HEK293 (cell line): ENCODE results near the gene SNX8.

Experiments used
- CTCF ChIA-PET: fragments of 350-600 bp; formaldehyde crosslinking; extraction: SDS; loops from one replicate; lab custom pipeline; 2021; ENCODE audit warnings: antibody characterized with exemption; lab: Yijun Ruan, JAX
- POLR2A ChIA-PET: fragments of 300-600 bp; formaldehyde crosslinking; extraction: SDS; loops from one replicate; lab custom pipeline; 2020; ENCODE audit warnings: antibody characterized with exemption, inconsistent platforms; lab: Yijun Ruan, JAX
- H3K27ac ChIP-seq: fragments of 200-500 bp; sonication (Bioruptor generic); 2 replicates; pipeline ENCODE4 v1.5.1; 2014; ENCODE audit warnings: low read depth, low read length, control low read depth, inconsistent platforms; ENCODE audit errors: extremely low read depth
- H3K36me3 ChIP-seq, 2 experiments: fragments of 200-500 bp in 1 of 2; sonication (Bioruptor generic) in 1 of 2; 1 replicate in 1 of 2; 2 replicates in 1 of 2; pipeline ENCODE4 v1.5.1; 2014 to 2017; ENCODE audit warnings: inconsistent platforms in 2 of 2, low read length in 2 of 2; ENCODE audit not compliant: control insufficient read depth in 2 of 2, insufficient read depth in 1 of 2
- H3K4me1 ChIP-seq: fragments of 200-500 bp; sonication (Bioruptor generic); 2 replicates; pipeline ENCODE4 v1.5.1; 2014; ENCODE audit warnings: mild to moderate bottlenecking, low read length, inconsistent platforms; ENCODE audit not compliant: control insufficient read depth, insufficient read depth
- H3K4me3 ChIP-seq: 2 replicates; pipeline ENCODE4 v1.5.1; 2011; ENCODE audit warnings: low read depth, mild to moderate bottlenecking, control low read depth, low read length, moderate library complexity
- H3K9me3 ChIP-seq: fragments of 200-500 bp; sonication (Bioruptor generic); 2 replicates; pipeline ENCODE4 v1.5.1; 2014; ENCODE audit warnings: low read depth, low read length, inconsistent platforms; ENCODE audit not compliant: control insufficient read depth, insufficient read depth
- MEIS1 ChIP-seq: sonication (generic); formaldehyde crosslinking; IDR thresholded peaks from 2 replicates; pipeline ENCODE4 v1.8.1; 2022; ENCODE audit warnings: missing genetic modification reagents, mild to moderate bottlenecking, borderline replicate concordance
- PRDM10 ChIP-seq: fragments of 450-650 bp; formaldehyde crosslinking; IDR thresholded peaks from 2 replicates; pipeline ENCODE4 v1.5.1; 2016; ENCODE audit warnings: missing biosample characterization, missing genetic modification characterization
- SALL2 ChIP-seq: fragments of 450-650 bp; formaldehyde crosslinking; IDR thresholded peaks from 2 replicates; pipeline ENCODE4 v1.5.0; 2017; ENCODE audit warnings: missing biosample characterization, mild to moderate bottlenecking, missing genetic modification characterization, borderline replicate concordance
- SCRT2 ChIP-seq: fragments of 450-650 bp; formaldehyde crosslinking; IDR thresholded peaks from 2 replicates; pipeline ENCODE4 v1.5.1; 2016; ENCODE audit warnings: missing biosample characterization, missing genetic modification characterization
- SP3 ChIP-seq: fragments of 450-650 bp; formaldehyde crosslinking; IDR thresholded peaks from 2 replicates; pipeline ENCODE4 v1.5.1; 2016; ENCODE audit warnings: missing biosample characterization, missing genetic modification characterization
- ZEB2 ChIP-seq: fragments of 450-650 bp; formaldehyde crosslinking; IDR thresholded peaks from 2 replicates; pipeline ENCODE4 v1.5.1; 2016; ENCODE audit warnings: missing biosample characterization, missing genetic modification characterization
- ZNF341 ChIP-seq: fragments of 450-650 bp; formaldehyde crosslinking; IDR thresholded peaks from 2 replicates; pipeline ENCODE4; 2016; ENCODE audit warnings: low read depth, missing biosample characterization, missing genetic modification characterization
- ZNF362 ChIP-seq: fragments of 450-650 bp; formaldehyde crosslinking; IDR thresholded peaks from 2 replicates; pipeline ENCODE4 v1.5.1; 2016; ENCODE audit warnings: missing biosample characterization, missing genetic modification characterization
- ZNF391 ChIP-seq: fragments of 450-650 bp; formaldehyde crosslinking; IDR thresholded peaks from 2 replicates; pipeline ENCODE4 v1.5.1; 2016; ENCODE audit warnings: low read depth, missing biosample characterization, missing genetic modification characterization, borderline replicate concordance
- ZNF398 ChIP-seq: fragments of 450-650 bp; formaldehyde crosslinking; IDR thresholded peaks from 2 replicates; pipeline ENCODE4 v1.5.1; 2017; ENCODE audit warnings: missing biosample characterization, missing genetic modification characterization
- ZNF629 ChIP-seq: fragments of 450-650 bp; formaldehyde crosslinking; IDR thresholded peaks from 2 replicates; pipeline ENCODE4 v1.5.1; 2017; ENCODE audit warnings: missing biosample characterization, missing genetic modification characterization
- ZNF645 ChIP-seq: fragments of 450-650 bp; formaldehyde crosslinking; IDR thresholded peaks from 2 replicates; pipeline ENCODE4; 2016; ENCODE audit warnings: missing biosample characterization, missing genetic modification characterization
- ZNF654 ChIP-seq: fragments of 450-650 bp; formaldehyde crosslinking; IDR thresholded peaks from 2 replicates; pipeline ENCODE4 v1.5.1; 2016; ENCODE audit warnings: low read depth, missing biosample characterization, missing genetic modification characterization
- ZNF747 ChIP-seq: fragments of 450-650 bp; formaldehyde crosslinking; IDR thresholded peaks from 2 replicates; pipeline ENCODE4 v1.5.1; 2016; ENCODE audit warnings: missing biosample characterization, missing genetic modification characterization
- ZNF777 ChIP-seq: fragments of 450-650 bp; formaldehyde crosslinking; IDR thresholded peaks from 2 replicates; pipeline ENCODE4 v1.5.1; 2017; ENCODE audit warnings: missing biosample characterization, missing genetic modification characterization, borderline replicate concordance
- ZSCAN23 ChIP-seq: fragments of 450-650 bp; formaldehyde crosslinking; IDR thresholded peaks from 2 replicates; pipeline ENCODE4 v1.5.1; 2016; ENCODE audit warnings: missing biosample characterization, missing genetic modification characterization
- TF ChIP-seq, protein P1 (sequence below): fragments of 450-650 bp; formaldehyde crosslinking; IDR thresholded peaks from 2 replicates; pipeline ENCODE4 v1.5.1; 2016; ENCODE audit warnings: missing biosample characterization, missing genetic modification characterization
- TF ChIP-seq, protein P2 (sequence below): fragments of 450-650 bp; formaldehyde crosslinking; optimal IDR thresholded peaks from 2 replicates; pipeline ENCODE3; 2016; ENCODE audit warnings: missing biosample characterization, mild to moderate bottlenecking, missing genetic modification characterization

SNX8 gene

DNA sequence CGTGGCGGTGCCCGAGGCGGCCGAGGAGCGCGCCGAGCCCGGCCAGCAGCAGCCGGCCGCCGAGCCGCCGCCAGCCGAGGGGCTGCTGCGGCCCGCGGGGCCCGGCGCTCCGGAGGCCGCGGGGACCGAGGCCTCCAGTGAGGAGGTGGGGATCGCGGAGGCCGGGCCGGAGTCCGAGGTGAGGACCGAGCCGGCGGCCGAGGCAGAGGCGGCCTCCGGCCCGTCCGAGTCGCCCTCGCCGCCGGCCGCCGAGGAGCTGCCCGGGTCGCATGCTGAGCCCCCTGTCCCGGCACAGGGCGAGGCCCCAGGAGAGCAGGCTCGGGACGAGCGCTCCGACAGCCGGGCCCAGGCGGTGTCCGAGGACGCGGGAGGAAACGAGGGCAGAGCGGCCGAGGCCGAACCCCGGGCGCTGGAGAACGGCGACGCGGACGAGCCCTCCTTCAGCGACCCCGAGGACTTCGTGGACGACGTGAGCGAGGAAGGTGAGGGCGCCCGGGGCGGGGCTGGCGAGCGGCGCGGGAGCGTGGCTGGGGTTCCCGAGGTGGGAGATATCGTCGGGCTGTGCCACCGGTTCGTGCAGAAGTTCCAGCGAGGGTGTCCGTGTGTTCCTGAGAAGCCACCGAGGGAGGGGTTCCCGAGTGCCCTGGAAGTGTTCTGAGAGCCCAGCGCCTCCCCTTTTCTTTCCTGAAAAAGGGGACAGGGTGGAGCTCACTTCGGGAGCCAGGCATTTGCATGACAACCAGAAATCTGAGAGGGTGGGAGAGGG is 40.9 kb upstream of the SNX8 start:
- Histone ChIP-seq H3K27ac (peak overlapping the region; percentile 98), H3K9me3 (no peaks in the 10 kb centered on the region)
- POLR2A ChIA-PET: interaction anchor here (0.6 to 2.8 kb wide), 9 partner anchors 9 to 197 kb away, joined by 3 to 11 read pairs (median 4); partner anchors contain the start of genes CHST12, MRM2 and NUDT1

GRCh38 chr7:2354186-2354938 is 40.1 kb upstream of the SNX8 start, which contains the start of gene EIF3B:
TSS of gene EIF3B (plus strand) at chr7:2354827. CDS start at chr7:2354922, 95 bp downstream.
- peak within 1 kb of the TSS; percentile 90 for H3K4me3 ChIP-seq
- peaks cover 6 to 30% of the 10 kb centered on the region in 2 experiments; a peak in 2 of 3 replicates for H3K36me3 ChIP-seq
- ChIA-PET CTCF (no interaction called here), POLR2A (interaction anchor here (0.6 to 2.8 kb wide), 12 partner anchors 11 to 797 kb away, joined by 3 to 14 read pairs (median 4); partner anchors contain the start of genes CHST12, MRM2, NUDT1 and SNX8)
- peak within 1 kb of the TSS; percentile 98 for H3K27ac ChIP-seq
- no peaks in the 10 kb centered on the region for H3K9me3 ChIP-seq
- H3K4me1 ChIP-seq: peaks cover 9% of the 10 kb centered on the region
- TF ChIP-seq PRDM10 (tag by site-specific recombination) (peak; percentile 100), ZNF391 (tag by site-specific recombination) (no peak), SALL2 (tag by site-specific recombination) (no peak), ZNF629 (tag by site-specific recombination) (peak; percentile 44; the same call in 1 of the 2 replicates), ZEB2 (tag by site-specific recombination) (peak; percentile 13; the same call in 1 of the 2 replicates), SCRT2 (0 out of 2 replicates have a peak, but pooled peaks have one; percentile 12)
- TF ChIP-seq, protein P1, sequence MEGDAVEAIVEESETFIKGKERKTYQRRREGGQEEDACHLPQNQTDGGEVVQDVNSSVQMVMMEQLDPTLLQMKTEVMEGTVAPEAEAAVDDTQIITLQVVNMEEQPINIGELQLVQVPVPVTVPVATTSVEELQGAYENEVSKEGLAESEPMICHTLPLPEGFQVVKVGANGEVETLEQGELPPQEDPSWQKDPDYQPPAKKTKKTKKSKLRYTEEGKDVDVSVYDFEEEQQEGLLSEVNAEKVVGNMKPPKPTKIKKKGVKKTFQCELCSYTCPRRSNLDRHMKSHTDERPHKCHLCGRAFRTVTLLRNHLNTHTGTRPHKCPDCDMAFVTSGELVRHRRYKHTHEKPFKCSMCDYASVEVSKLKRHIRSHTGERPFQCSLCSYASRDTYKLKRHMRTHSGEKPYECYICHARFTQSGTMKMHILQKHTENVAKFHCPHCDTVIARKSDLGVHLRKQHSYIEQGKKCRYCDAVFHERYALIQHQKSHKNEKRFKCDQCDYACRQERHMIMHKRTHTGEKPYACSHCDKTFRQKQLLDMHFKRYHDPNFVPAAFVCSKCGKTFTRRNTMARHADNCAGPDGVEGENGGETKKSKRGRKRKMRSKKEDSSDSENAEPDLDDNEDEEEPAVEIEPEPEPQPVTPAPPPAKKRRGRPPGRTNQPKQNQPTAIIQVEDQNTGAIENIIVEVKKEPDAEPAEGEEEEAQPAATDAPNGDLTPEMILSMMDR: no peak

More for the DNA sequence above, 40.9 kb upstream of the SNX8 start:
- TF ChIP-seq ZSCAN23 (tag by site-specific recombination) (no peak), SP3 (0 out of 2 replicates have a peak, but pooled peaks have one; percentile 32), ZNF341 (tag by site-specific recombination) (peak; percentile 76), ZNF747 (no peak), MEIS1 (CRISPR knock-in tag) (no peak), ZNF654 (tag by site-specific recombination) (no peak), ZNF398 (tag by site-specific recombination) (no peak), ZNF362 (tag by site-specific recombination) (no peak), ZNF645 (tag by site-specific recombination) (no peak), ZNF777 (tag by site-specific recombination) (no peak)
- TF ChIP-seq, protein P2, sequence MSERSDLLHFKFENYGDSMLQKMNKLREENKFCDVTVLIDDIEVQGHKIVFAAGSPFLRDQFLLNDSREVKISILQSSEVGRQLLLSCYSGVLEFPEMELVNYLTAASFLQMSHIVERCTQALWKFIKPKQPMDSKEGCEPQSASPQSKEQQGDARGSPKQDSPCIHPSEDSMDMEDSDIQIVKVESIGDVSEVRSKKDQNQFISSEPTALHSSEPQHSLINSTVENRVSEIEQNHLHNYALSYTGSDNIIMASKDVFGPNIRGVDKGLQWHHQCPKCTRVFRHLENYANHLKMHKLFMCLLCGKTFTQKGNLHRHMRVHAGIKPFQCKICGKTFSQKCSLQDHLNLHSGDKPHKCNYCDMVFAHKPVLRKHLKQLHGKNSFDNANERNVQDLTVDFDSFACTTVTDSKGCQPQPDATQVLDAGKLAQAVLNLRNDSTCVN (tag by site-specific recombination): peak; percentile 84
- TF ChIP-seq, all 188 proteins: peak for 3
- CTCF ChIA-PET: interaction anchor here (0.6 to 0.7 kb wide), 2 partner anchors 28 to 84 kb away, joined by 3 to 4 read pairs; no protein-coding TSS in a partner anchor
- Histone ChIP-seq H3K4me1 (peaks cover 16% of the 10 kb centered on the region), H3K4me3 (peak overlapping the region; percentile 90), H3K36me3 (peaks cover 6 to 38% of the 10 kb centered on the region in 2 experiments; a peak in 2 of 3 replicates)
